A549 (cell line): Measurements from ENCODE around the gene LMF1.

Experiments used
- CTCF ChIP-seq: fragments of >200 bp; sonication (Bioruptor Twin); formaldehyde crosslinking; IDR thresholded peaks from 3 replicates; pipeline ENCODE4 v1.5.1; 2016
- E2F6 ChIP-seq: IDR thresholded peaks from 2 replicates; pipeline ENCODE4 v1.6.1; 2012; ENCODE audit warnings: low read depth, borderline replicate concordance
- ELK1 ChIP-seq: fragments of 150-350 bp; IDR thresholded peaks from 2 replicates; pipeline ENCODE4 v1.6.1; 2014; ENCODE audit warnings: low read depth, mild to moderate bottlenecking, low read length
- EP300 ChIP-seq, 2 experiments: fragments of >200 bp; sonication (Bioruptor Twin); formaldehyde crosslinking; IDR thresholded peaks; 2 replicates in 1 of 2; 3 replicates in 1 of 2; pipeline ENCODE4 v1.6.1; 2016 to 2017
- HDAC2 ChIP-seq: fragments of 200-600 bp; sonication (generic); IDR thresholded peaks from 2 replicates; pipeline ENCODE4 v1.6.1; 2016
- HOXA7 ChIP-seq: fragments of 250-450 bp; sonication (Bioruptor Pico); IDR thresholded peaks from 2 replicates; pipeline ENCODE4 v1.5.0; 2020; ENCODE audit warnings: mild to moderate bottlenecking, moderate library complexity
- JUN ChIP-seq, 2 experiments: fragments of >200 bp; sonication (Bioruptor Twin); formaldehyde crosslinking; IDR thresholded peaks; 2 replicates in 1 of 2; 3 replicates in 1 of 2; pipeline ENCODE4 v1.6.1; 2016 to 2017
- MAFK ChIP-seq: fragments of 450-650 bp; IDR thresholded peaks from 2 replicates; pipeline ENCODE4 v1.6.1; 2014; ENCODE audit not compliant: partially characterized antibody
- MAX ChIP-seq: IDR thresholded peaks from 2 replicates; pipeline ENCODE4 v1.6.1; 2012
- MAZ ChIP-seq: fragments of 150-350 bp; IDR thresholded peaks from 2 replicates; pipeline ENCODE4 v1.6.1; 2014; ENCODE audit warnings: antibody characterized with exemption, low read depth, low read length, borderline replicate concordance
- POLR2A ChIP-seq: IDR thresholded peaks from 2 replicates; pipeline ENCODE4 v1.6.1; 2012; ENCODE audit warnings: mild to moderate bottlenecking, low read length
- RAD21 ChIP-seq, 2 experiments: fragments of >200 bp in 1 of 2; sonication (Bioruptor Twin) in 1 of 2; formaldehyde crosslinking in 1 of 2; IDR thresholded peaks in 1 of 2; conservative IDR thresholded peaks in 1 of 2; 2 replicates in 1 of 2; 3 replicates in 1 of 2; pipeline ENCODE4 v1.6.1; 2012 to 2018; ENCODE audit warnings: inconsistent platforms in 1 of 2
- REST ChIP-seq: fragments of 200-600 bp; sonication (generic); IDR thresholded peaks from 2 replicates; pipeline ENCODE4 v1.6.1; 2016; ENCODE audit warnings: antibody characterized with exemption, mild to moderate bottlenecking, moderate library complexity

GRCh38 chr16:890217-890616, 80.6 kb downstream of the LMF1 start:
- TF ChIP-seq POLR2A (no peak), RAD21 (conservative IDR thresholded peaks at IDR 0.05 in 1 of 2, IDR thresholded peaks at IDR 0.05 in 1 of 2) (no peak), REST (no peak), CTCF (no peak), JUN (IDR thresholded peaks at IDR 0.05) (no peak), EP300 (IDR thresholded peaks at IDR 0.05) (no peak), HDAC2 (no peak), ELK1 (no peak), MAZ (no peak), MAX (no peak), HOXA7 (no peak), E2F6 (no peak), MAFK (no peak)
